Stimulated activated CD4-positive, alpha-beta T cell treated with anti-CD3 and anti-CD28 coated beads, Interleukin-2, amount 100 ng/mL, for 4 hours (primary cell): ENCODE data around the gene TYW5.

ENCODE experiments used
- DNase-seq: peaks from one replicate; pipeline ENCODE4 v3.0.0-alpha.2; 2020; ENCODE audit warnings: low read depth

The TYW5 gene

DNA sequence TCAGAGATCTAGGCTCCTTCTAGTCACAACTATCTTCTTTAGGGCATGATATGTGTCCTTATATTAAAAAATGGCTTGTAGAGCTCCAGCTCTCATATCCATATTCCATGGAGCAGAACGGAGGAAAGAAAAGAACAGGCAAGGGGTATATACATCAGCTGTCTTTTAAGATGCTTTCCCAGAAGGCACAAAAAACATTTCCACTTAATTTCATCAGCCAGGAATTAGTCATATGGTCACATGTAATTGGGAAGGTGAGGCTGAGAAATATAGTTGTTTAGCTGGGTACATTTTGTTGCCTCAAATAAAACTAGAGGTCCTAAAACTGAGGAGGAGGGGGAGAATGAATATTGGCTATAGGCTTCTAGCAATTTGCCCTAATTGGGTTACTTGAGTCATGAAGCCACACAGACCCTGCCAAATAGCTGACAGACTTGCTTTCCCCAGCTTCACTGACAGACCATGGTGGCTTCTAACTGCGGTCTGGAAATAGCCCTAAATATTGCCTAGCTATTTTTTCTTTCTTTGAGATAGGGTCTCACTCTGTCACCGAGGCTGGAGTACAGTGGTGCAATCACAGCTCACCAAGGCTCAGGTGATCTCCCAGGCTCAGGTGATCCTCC, 20.1 kb upstream of the TYW5 start:
- DNase-seq = no peak

- DNase-seq = no peak
Measured at GRCh38 chr2:199973703-199974102, 18.4 kb upstream of the TYW5 start.

DNA sequence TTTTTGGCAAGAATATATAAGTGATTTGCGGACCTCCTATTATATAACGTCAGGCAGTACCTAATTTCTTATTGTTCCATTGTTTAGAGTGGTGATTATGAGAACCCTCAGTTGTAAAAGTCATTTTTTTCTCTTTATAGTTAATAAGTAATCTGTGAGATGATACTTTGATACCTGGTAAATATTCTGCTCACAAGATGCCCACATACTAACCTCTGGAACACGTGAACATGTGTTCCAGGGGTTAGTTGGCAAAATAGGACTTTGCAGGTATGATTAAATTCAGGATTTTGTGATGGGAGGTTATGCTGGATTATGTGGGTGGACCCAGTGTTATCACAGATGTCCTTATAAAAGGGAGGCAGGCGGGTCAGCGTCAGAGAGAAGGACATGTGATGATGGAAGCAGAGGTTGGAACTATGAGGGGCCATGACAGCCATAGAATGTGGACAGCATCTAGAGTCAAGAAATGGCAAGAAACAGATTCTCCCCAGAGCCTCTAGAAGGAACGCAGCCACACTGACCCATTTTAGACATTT, 16.9 kb upstream of the TYW5 start:
- DNase-seq = no peak

GRCh38 chr2:199968126-199968525, 12.8 kb upstream of the TYW5 start:
- no peak for DNase-seq

DNA sequence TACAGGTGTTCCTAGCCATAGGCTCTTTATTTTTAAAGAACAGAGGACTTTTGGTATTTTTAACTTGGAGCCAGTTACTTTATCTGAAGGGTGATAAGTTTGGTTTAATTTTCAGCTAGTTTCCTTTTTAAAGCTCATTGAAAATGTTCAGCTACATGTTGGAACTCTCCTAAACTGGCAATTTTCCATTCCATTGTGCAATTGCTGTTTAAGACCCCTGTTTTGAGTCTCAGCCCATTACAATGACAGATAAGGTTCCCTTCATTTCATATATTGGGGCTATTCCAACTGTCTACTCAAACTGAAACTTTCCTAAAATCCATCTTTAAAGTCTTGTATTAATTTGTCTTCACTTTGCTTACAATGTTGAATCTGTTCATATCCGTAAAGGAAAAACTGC, 11.7 kb upstream of the TYW5 start:
- DNase-seq = no peak

GRCh38 chr2:199966405-199966804, 11.1 kb upstream of the TYW5 start:
- DNase-seq = no peak

DNA sequence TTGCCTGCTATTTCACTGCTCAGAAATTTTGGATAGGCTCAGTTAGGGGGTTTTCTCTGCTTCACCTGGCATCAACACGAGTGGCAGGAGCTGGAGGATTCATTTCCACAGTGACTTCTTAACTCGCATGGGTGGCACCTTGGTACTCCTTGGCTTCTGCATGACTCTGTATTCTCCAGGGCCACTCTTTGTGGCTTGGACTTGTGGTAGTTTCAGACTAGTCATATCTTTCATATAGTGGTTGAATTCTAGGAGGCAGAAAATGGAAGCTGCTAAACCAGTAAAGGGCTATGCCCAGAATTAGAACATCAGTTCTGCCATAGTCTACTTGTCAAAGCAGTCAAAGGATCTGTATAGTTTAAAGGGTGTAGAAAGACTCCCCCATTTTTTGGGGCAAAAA, 6.9 kb upstream of the TYW5 start:
- no peak for DNase-seq

DNA sequence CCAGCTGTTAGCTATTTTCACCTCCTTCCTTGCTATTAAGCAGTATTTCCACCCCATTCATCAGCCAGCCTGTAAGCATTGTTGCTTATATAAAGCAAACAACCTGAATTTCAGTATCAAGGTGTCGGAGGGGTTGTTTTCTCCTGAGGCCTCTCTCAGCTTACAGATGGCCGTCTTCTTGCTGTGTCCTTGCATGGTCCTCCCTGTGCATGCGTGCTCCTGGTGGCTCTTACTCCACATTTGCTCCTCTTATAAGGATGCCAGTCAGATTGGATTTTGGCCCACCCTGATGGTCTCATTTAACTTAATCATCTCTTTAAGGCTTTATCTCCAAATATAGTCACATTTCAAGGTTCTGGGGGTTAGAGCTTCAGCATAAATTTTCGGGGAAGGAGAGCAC, 2.7 kb upstream of the TYW5 start:
- DNase-seq = no peak

GRCh38 chr2:199956062-199956380, 730 bp upstream of the TYW5 start:
- no peak for DNase-seq

- no peak for DNase-seq
Measured at GRCh38 chr2:199955007-199955338, 318 bp downstream of the TYW5 start.

DNA sequence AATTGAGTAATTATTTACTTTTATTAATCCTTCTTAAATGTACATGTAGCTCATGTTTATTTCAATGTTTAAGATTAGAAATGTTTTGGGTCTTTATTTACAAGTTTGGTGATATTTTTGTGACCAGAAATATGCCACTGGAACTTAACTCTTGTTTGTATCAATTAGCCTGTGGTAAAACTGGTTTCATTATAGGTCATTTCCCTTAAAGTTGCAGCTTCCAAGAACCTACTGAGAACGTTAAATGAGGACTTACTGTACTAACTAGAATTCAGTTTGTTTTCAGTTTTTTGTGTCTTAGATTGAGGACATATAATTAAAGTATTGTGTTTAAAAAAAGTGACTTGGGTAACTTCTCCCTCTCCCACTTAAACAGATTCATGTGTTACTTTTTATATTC, 4.3 kb downstream of the TYW5 start:
- DNase-seq = no peak

DNA sequence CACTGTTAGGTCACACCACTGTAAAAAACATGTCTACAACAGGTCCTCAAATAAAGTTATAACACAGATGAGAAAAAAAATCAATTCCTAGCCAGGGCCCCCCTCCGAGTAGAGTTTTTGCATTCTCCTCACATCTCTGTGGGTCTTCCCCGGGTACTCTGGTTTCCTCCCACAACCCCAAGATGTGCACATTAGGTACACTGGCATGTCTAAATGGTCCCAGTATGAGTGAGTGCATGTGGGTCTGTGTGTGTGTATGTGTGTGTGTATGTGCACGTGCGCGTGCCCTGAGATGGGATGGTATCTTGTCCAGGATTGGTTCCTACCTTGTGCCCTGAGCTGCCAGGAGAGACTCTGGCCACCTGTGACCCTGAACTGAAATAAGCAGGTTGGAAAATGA, 4.9 kb downstream of the TYW5 start:
- no peak for DNase-seq

GRCh38 chr2:199946836-199947235, 8.5 kb downstream of the TYW5 start:
- no peak for DNase-seq

- DNase-seq = no peak
Measured at GRCh38 chr2:199946196-199946595, 9.1 kb downstream of the TYW5 start.

DNA sequence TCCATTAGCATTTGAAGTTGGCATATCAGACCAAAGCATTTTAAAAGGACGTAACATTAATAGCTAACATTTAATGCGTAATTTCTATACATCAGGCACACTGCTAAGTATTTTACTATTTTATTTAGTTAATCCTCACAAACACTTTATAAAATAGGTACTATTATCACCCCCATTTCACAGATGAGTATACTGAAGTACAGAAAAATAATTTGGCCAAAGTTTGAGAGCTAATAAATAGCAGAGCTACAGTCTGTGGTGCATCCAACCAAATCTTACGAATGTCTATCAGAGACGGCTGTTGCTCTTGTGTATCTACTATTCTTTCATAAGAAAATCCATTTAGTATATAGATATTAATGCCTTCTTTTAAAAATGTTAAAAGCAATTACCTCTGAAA, 11.9 kb downstream of the TYW5 start:
- DNase-seq = no peak

- DNase-seq = no peak
Measured at GRCh38 chr2:199940373-199940772, 14.9 kb downstream of the TYW5 start.

DNA sequence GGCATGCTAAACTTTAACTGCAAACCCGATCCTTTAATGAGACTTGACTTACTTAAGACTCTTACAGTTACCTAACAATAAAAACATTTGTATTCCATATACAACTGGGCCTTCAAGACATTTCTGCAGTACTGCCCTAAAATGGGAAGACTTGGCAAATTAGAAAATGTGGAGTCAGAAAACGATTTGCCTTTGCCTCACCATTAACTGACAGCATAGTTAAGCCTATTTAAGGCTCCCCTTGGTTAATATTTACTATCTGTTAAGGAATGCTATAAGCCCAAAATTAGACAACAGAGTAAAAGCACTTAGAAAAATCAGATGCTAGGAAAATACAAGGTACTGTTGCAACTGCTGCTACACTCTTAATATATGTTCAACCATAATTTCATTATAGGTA, 18.7 kb downstream of the TYW5 start:
- DNase-seq = no peak

DNA sequence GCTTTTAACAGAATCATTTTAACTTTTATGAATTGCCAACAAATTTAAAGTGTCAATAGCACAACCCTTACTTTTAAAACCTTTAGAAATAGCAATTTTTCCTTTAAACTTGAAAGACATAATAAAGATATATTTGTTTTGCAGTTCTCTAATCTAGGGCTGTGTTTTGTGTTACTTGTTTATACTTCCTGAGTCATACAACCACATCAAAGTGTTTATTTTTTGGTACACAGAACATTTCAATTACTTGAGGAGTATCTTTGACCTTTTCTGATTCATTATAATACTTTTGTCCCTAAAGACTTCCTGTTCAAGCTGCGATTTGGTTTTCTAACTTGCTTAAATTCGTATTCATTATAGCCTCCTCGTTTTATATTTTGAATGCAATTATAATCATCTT, 21.8 kb downstream of the TYW5 start:
- DNase-seq = no peak

GRCh38 chr2:199932312-199932855, 22.9 kb downstream of the TYW5 start:
- DNase-seq = no peak

- no peak for DNase-seq
Measured at GRCh38 chr2:199929262-199929661, 26.0 kb downstream of the TYW5 start.

DNA sequence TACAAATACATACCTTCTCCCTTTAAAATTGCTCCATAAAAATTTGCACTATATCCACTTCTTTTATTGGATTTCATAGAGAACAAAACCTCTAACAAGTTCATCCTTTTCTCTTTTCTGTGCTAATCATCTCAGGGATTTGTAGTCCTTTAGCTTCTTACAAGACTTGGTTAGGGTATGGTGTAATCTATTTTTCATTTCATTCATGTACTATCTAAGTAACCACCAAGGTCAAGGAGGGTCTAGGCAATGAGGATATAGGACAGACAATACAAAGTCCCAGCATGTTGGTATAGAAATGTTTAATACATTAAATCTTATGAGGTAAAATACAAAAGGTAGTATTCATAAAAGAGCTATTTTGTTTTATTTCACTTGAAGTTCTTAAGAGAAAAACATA, 26.7 kb downstream of the TYW5 start:
- DNase-seq = no peak

- no peak for DNase-seq
Measured at GRCh38 chr2:199928226-199928625, 27.1 kb downstream of the TYW5 start.

GRCh38 chr2:199926806-199927205, 28.5 kb downstream of the TYW5 start:
- no peak for DNase-seq

- no peak for DNase-seq
Measured at GRCh38 chr2:199923924-199924323, 31.4 kb downstream of the TYW5 start.

- DNase-seq = no peak
Measured at GRCh38 chr2:199922856-199923255, 32.4 kb downstream of the TYW5 start.
